GM12891 (cell line): ENCODE data around the gene ZFP28.

Experiments used
- PAX5 ChIP-seq: IDR thresholded peaks from 2 replicates; pipeline ENCODE4 v1.6.1; 2011; ENCODE audit warnings: low read length, moderate library complexity, mild to moderate bottlenecking; ENCODE audit not compliant: insufficient read depth, severe bottlenecking
- POLR2A ChIP-seq: IDR thresholded peaks from 2 replicates; pipeline ENCODE4 v1.6.1; 2011; ENCODE audit warnings: low read depth, low read length, control low read depth
- POLR2AphosphoS5 ChIP-seq: IDR thresholded peaks from 2 replicates; pipeline ENCODE4 v1.6.1; 2011; ENCODE audit warnings: low read depth, low read length, control low read depth
- POU2F2 ChIP-seq: IDR thresholded peaks from 2 replicates; pipeline ENCODE4 v1.6.1; 2011; ENCODE audit warnings: low read depth, mild to moderate bottlenecking, control low read depth, low read length, moderate library complexity
- SPI1 ChIP-seq: IDR thresholded peaks from 2 replicates; pipeline ENCODE4 v1.6.1; 2011; ENCODE audit warnings: low read depth, low read length, control low read depth
- TAF1 ChIP-seq: IDR thresholded peaks from 2 replicates; pipeline ENCODE4 v1.6.1; 2011; ENCODE audit warnings: low read depth, low read length, control low read depth

- no peak for TF ChIP-seq POLR2A
- TF ChIP-seq TAF1, result no peak
- no peak for TF ChIP-seq POLR2AphosphoS5
- TF ChIP-seq POU2F2, result no peak
- no peak for TF ChIP-seq SPI1
- no peak for TF ChIP-seq PAX5
Observed at GRCh38 chr19:56508290-56508778, 30.4 kb upstream of the ZFP28 start.
